ENCODE data around the gene PGA4. TPM values are rescaled to one million over a fixed set of nuclear protein-coding genes. Genes with fewer than 3 reads are reported as not detected.
A peak's percentile ranks its signal among the peaks of the same experiment; 100 is the strongest.

The PGA4 gene
- total RNA-seq, 4 donors from 2014 or later = 1.6 to 25.4 TPM; not detected in 2

GRCh38 chr11:61267437-61267841, 45.3 kb downstream of the PGA4 start:
- H3K4me3 ChIP-seq = no peak overlapping the region
- whole genome bisulfite sequencing, 2 donors (ENCODE audit: low coverage in 1 of 2) = 62% methylated on average over 6 of the region's 6 CpGs; no CpG with 5 or more reads in 1 of the 2 donors
- no peaks in the 10 kb centered on the region for H3K27me3 ChIP-seq
- DNase-seq = peak; percentile 19
- no peaks in the 10 kb centered on the region for H3K9me3 ChIP-seq
- H3K4me1 ChIP-seq = no peaks in the 10 kb centered on the region
- H3K36me3 ChIP-seq = no peaks in the 10 kb centered on the region
- no peak overlapping the region for H3K27ac ChIP-seq
- TF ChIP-seq EP300 (IDR thresholded peaks at IDR 0.05; ENCODE audit: low read depth) (no peak), POLR2A (IDR thresholded peaks at IDR 0.05) (no peak), CTCF (IDR thresholded peaks at IDR 0.05) (no peak), POLR2AphosphoS5 (IDR thresholded peaks at IDR 0.05) (no peak)
- intact Hi-C loops (cut with DNase I; ENCODE audit: low total_unique reads) = no loop called here
- in situ Hi-C loops (cut with MboI; ENCODE audit: low pct_ligation_motif_present in 1 of 4, low pct_unique_long_range_greater_than_20kb in 1 of 4, low sequenced_read_pairs in 3 of 4) = loop anchor here in 1 of 4 donors (25.0 kb wide), 1 partner anchor 120 kb away; the partner anchor contains the start of gene TMEM216

- no peak for DNase-seq
- WGBS, 2 donors (ENCODE audit: low coverage in 1 of 2) = 89% methylated on average over 15 of the region's 15 CpGs; no CpG with 5 or more reads in 1 of the 2 donors
- no peaks in the 10 kb centered on the region for H3K4me1 ChIP-seq
- TF ChIP-seq CTCF (IDR thresholded peaks at IDR 0.05) (no peak), POLR2A (IDR thresholded peaks at IDR 0.05) (no peak), EP300 (IDR thresholded peaks at IDR 0.05; ENCODE audit: low read depth) (no peak), POLR2AphosphoS5 (IDR thresholded peaks at IDR 0.05) (no peak)
- no peak overlapping the region for H3K4me3 ChIP-seq
- no peak overlapping the region for H3K27ac ChIP-seq
- intact Hi-C loops (cut with DNase I; ENCODE audit: low total_unique reads) (no loop called here), in situ Hi-C loops (cut with MboI; ENCODE audit: low pct_ligation_motif_present in 1 of 4, low pct_unique_long_range_greater_than_20kb in 1 of 4, low sequenced_read_pairs in 3 of 4) (loop anchor here in 1 of 4 donors (25.0 kb wide), 1 partner anchor 119 kb away; the partner anchor contains the start of gene TMEM216)
- H3K36me3 ChIP-seq = no peaks in the 10 kb centered on the region
- H3K9me3 ChIP-seq = no peaks in the 10 kb centered on the region
- no peaks in the 10 kb centered on the region for H3K27me3 ChIP-seq
Observed at GRCh38 chr11:61268588-61269250, 46.6 kb downstream of the PGA4 start.

- 75 to 83% methylated on average over 4 to 7 of the region's 7 CpGs for WGBS, 2 donors (ENCODE audit: low coverage in 1 of 2)
- Histone ChIP-seq H3K36me3 (no peaks in the 10 kb centered on the region), H3K4me3 (no peak overlapping the region), H3K9me3 (no peaks in the 10 kb centered on the region), H3K4me1 (no peaks in the 10 kb centered on the region), H3K27ac (no peak overlapping the region), H3K27me3 (peaks cover 8% of the 10 kb centered on the region)
- TF ChIP-seq POLR2A (IDR thresholded peaks at IDR 0.05) (no peak), EP300 (IDR thresholded peaks at IDR 0.05; ENCODE audit: low read depth) (no peak), CTCF (IDR thresholded peaks at IDR 0.05) (no peak), POLR2AphosphoS5 (IDR thresholded peaks at IDR 0.05) (no peak)
- no peak for DNase-seq
- in situ Hi-C loops (cut with MboI; ENCODE audit: low pct_ligation_motif_present in 1 of 4, low pct_unique_long_range_greater_than_20kb in 1 of 4, low sequenced_read_pairs in 3 of 4) = loop anchor here in 1 of 4 donors (25.0 kb wide), 1 partner anchor 117 kb away; the partner anchor contains the start of gene TMEM216
- intact Hi-C loops (cut with DNase I; ENCODE audit: low total_unique reads) = no loop called here
Observed at GRCh38 chr11:61270354-61271076, 48.4 kb downstream of the PGA4 start.

GRCh38 chr11:61272731-61273130, 50.6 kb downstream of the PGA4 start:
- 78 to 85% methylated on average over 2 to 3 of the region's 3 CpGs for WGBS, 2 donors (ENCODE audit: low coverage in 1 of 2)
- intact Hi-C loops (cut with DNase I; ENCODE audit: low total_unique reads) = no loop called here
- Histone ChIP-seq H3K4me3 (no peak overlapping the region), H3K27me3 (peaks cover 9% of the 10 kb centered on the region), H3K9me3 (no peaks in the 10 kb centered on the region), H3K27ac (no peak overlapping the region), H3K4me1 (no peaks in the 10 kb centered on the region), H3K36me3 (no peaks in the 10 kb centered on the region)
- TF ChIP-seq EP300 (IDR thresholded peaks at IDR 0.05; ENCODE audit: low read depth) (no peak), POLR2AphosphoS5 (IDR thresholded peaks at IDR 0.05) (no peak), POLR2A (IDR thresholded peaks at IDR 0.05) (no peak), CTCF (IDR thresholded peaks at IDR 0.05) (no peak)
- no peak for DNase-seq
- in situ Hi-C loops (cut with MboI; ENCODE audit: low pct_ligation_motif_present in 1 of 4, low pct_unique_long_range_greater_than_20kb in 1 of 4, low sequenced_read_pairs in 3 of 4) = loop anchor here in 1 of 4 donors (25.0 kb wide), 1 partner anchor 115 kb away; the partner anchor contains the start of gene TMEM216

All from transverse colon (tissue), 4 donors.